A549 treated with DMSO at 1 μM for 4 hours (cell line): ENCODE measurements around the gene GYG1. TPM values are rescaled to one million over a fixed set of nuclear protein-coding genes. Genes with fewer than 3 reads are reported as not detected.

Experiments used
- total RNA-seq: library from RNA; stranded (reverse); fragments of 200-300 nt; extraction: Qiagen RNA extraction; gene quantifications from 5 replicates; pipeline ENCODE4 v1.2.3, GENCODE V29; 2022; ENCODE audit warnings: low read depth

Gene GYG1
- 34.9 to 42.6 TPM (median 38.8 TPM) in 5 replicates for total RNA-seq

GRCh38 chr3:148991219-148992026, at the start of gene GYG1:
Gene GYG1 (plus strand): TSS chr3:148991540. CDS start chr3:148991641, 101 bp downstream.

Other genes with a start within 250 kb of the GYG1 start
- gene CPB1, start 163.7 kb upstream of the GYG1 start, total RNA-seq = not detected in 5 replicates
- not detected in 5 replicates for gene CPA3, start 126.2 kb upstream of the GYG1 start, total RNA-seq
- 14.4 to 24.9 TPM (median 21.4 TPM) in 5 replicates for gene HLTF, start 95.0 kb downstream of the GYG1 start, total RNA-seq
- gene HPS3, start 138.1 kb downstream of the GYG1 start, total RNA-seq = 34.7 to 44.6 TPM (median 38.2 TPM) in 5 replicates
- 3.8 to 7.8 TPM (median 6.4 TPM) in 5 replicates for gene CP, start 230.3 kb downstream of the GYG1 start, total RNA-seq